Endothelial cell (in vitro differentiated cells): ENCODE results near the gene AP2A2. TPM values are rescaled to one million over a fixed set of nuclear protein-coding genes. Genes with fewer than 3 reads are reported as not detected.

ENCODE experiments used
- DNase-seq: peaks from one replicate; pipeline ENCODE4 v3.0.0; 2021; ENCODE audit warnings: low spot score
- H3K27ac Mint-ChIP-seq: one replicate; pipeline ENCODE4 v1.8.0; 2021; ENCODE audit warnings: mixed read lengths, inconsistent platforms; ENCODE audit not compliant: unreplicated experiment
- H3K27me3 Mint-ChIP-seq: one replicate; pipeline ENCODE4 v1.8.0; 2021; ENCODE audit warnings: mild to moderate bottlenecking, moderate library complexity, mixed read lengths, inconsistent platforms; ENCODE audit not compliant: unreplicated experiment
- H3K36me3 Mint-ChIP-seq: one replicate; pipeline ENCODE4 v1.8.0; 2021; ENCODE audit warnings: mild to moderate bottlenecking, low read depth, mixed read lengths, inconsistent platforms; ENCODE audit not compliant: unreplicated experiment
- H3K4me1 Mint-ChIP-seq: one replicate; pipeline ENCODE4 v1.8.0; 2021; ENCODE audit warnings: mild to moderate bottlenecking, mixed read lengths, inconsistent platforms; ENCODE audit not compliant: unreplicated experiment
- H3K4me3 Mint-ChIP-seq: one replicate; pipeline ENCODE4 v1.8.0; 2021; ENCODE audit warnings: mild to moderate bottlenecking, mixed read lengths, inconsistent platforms; ENCODE audit not compliant: unreplicated experiment
- H3K9me3 Mint-ChIP-seq: one replicate; pipeline ENCODE4 v1.8.0; 2021; ENCODE audit warnings: mixed read lengths, inconsistent platforms; ENCODE audit not compliant: unreplicated experiment
- CTCF ChIP-seq: fragments of 200-600 bp; sonication (generic); IDR thresholded peaks from one replicate; pipeline ENCODE4 v1.5.0; 2021; ENCODE audit warnings: antibody characterized with exemption; ENCODE audit not compliant: unreplicated experiment
- total RNA-seq: library from RNA; stranded (reverse); fragmentation: NEBNext Ultra II Directional; extraction: Animal tissue kit (Norgen Biotek cat#: 25700); gene quantifications from one replicate; pipeline ENCODE4 v1.2.1, GENCODE V29; 2021; ENCODE audit not compliant: unreplicated experiment

The AP2A2 gene
- total RNA-seq, 1 donor from 2014 or later, result 287 TPM

DNA sequence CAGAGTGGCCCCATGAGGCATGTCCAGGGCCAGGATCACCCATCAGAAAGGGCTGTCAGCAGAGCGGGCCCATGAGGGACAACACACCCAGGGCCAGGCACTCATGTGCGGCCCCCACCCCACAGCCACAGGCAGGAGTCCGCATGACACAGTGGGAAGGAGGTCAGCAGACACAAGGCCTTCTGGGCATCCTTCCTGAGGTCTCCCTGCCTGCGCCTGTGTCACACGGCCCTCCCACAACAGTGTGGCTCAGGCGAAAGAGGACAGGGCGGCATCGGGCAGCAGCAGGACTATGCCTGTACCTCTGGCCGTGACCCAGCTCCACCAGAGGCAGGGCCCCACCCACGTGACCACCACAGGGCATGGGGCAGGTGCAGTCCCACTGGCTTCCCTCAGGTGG is 42.1 kb upstream of the AP2A2 start:
- Mint-ChIP-seq H3K27me3 (peaks cover 13% of the 10 kb centered on the region), H3K4me1 (peaks cover 4% of the 10 kb centered on the region), H3K9me3 (no peaks in the 10 kb centered on the region), H3K27ac (no peak overlapping the region), H3K36me3 (peaks cover 25% of the 10 kb centered on the region), H3K4me3 (no peak overlapping the region)
- no peak for DNase-seq
- no peak for TF ChIP-seq CTCF

DNA sequence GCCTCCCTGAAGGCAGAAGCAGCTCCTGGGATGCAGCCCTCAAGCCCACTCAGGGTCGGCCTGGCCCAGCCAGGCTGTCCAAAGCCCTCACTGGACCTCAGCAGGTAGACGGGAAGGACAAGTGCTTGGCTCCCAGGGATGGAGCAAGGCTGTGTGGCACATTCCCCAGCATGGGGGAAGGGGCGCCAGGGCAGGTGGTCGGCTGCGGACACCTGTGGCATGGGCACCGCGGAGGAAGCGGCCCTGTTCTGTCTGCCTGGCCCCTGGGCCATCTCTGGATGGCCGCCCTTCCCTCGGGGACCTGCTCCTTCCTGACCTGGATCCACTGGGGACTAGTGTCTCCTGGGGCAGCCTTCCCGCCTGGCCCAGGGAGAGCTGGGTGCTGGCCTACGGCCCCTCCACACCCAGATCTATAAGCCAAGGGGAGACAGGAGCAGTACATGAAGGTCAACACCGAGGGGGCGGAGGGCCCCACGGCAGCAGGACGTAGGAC is 41.0 kb upstream of the AP2A2 start:
- H3K36me3 Mint-ChIP-seq, result peaks cover 20% of the 10 kb centered on the region
- no peak overlapping the region for H3K4me3 Mint-ChIP-seq
- TF ChIP-seq CTCF, result no peak
- H3K9me3 Mint-ChIP-seq, result no peaks in the 10 kb centered on the region
- peaks cover 4% of the 10 kb centered on the region for H3K4me1 Mint-ChIP-seq
- peaks cover 14% of the 10 kb centered on the region for H3K27me3 Mint-ChIP-seq
- no peak for DNase-seq
- H3K27ac Mint-ChIP-seq, result no peak overlapping the region

DNA sequence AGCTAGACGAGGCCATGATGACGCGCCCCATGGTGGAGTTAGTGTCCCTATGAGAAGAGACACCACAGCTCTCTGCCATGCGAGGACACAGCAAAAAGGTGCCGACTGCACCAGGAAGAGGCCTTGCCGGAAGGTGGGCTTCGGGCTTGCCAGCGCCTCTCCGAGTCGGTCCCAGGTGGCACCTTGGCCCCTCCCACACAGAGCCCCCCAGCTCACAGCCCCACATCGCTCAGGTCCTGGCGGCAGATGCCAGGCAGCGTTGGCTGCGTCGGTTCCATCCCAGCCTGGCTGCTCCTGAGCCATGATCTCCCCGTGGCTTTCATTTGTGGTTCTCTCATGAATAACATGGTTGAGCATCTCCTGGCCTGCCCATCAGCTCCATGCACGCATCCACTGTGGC is 39.1 kb upstream of the AP2A2 start:
- DNase-seq, result no peak
- peaks cover 6% of the 10 kb centered on the region for H3K4me1 Mint-ChIP-seq
- H3K4me3 Mint-ChIP-seq, result no peak overlapping the region
- H3K9me3 Mint-ChIP-seq, result no peaks in the 10 kb centered on the region
- TF ChIP-seq CTCF, result no peak
- peaks cover 15% of the 10 kb centered on the region for H3K36me3 Mint-ChIP-seq
- H3K27me3 Mint-ChIP-seq, result peaks cover 16% of the 10 kb centered on the region
- H3K27ac Mint-ChIP-seq, result no peak overlapping the region

DNA sequence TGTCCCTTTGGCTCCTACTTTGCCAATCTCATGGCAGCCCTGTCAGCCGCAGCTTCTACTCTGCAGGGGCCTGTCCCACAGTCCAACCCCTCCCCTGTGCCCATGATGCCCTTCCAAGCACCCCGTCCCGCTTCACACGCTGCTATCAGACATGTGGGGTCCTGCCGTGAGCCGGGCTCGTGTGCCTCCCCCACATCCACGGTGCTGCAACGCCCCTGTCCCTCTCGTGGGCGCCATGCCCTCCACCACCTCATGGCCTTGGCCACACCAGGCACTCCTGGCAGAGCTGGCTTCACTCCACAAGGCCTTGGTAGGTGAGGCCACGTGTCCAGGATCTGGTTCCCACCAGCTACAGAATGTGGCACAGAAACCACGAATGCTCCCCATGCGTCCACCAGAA is 38.1 kb upstream of the AP2A2 start:
- peaks cover 15% of the 10 kb centered on the region for H3K27me3 Mint-ChIP-seq
- no peaks in the 10 kb centered on the region for H3K9me3 Mint-ChIP-seq
- no peak for TF ChIP-seq CTCF

GRCh38 chr11:888310-889212 is 37.1 kb upstream of the AP2A2 start:
- DNase-seq, result no peak
- peaks cover 11% of the 10 kb centered on the region for H3K27me3 Mint-ChIP-seq
- peaks cover 2% of the 10 kb centered on the region for H3K4me1 Mint-ChIP-seq
- H3K27ac Mint-ChIP-seq, result no peak overlapping the region
- H3K9me3 Mint-ChIP-seq, result no peaks in the 10 kb centered on the region
- H3K4me3 Mint-ChIP-seq, result no peak overlapping the region
- peaks cover 8% of the 10 kb centered on the region for H3K36me3 Mint-ChIP-seq
- no peak for TF ChIP-seq CTCF

More for the DNA sequence above, 38.1 kb upstream of the AP2A2 start:
- Mint-ChIP-seq H3K4me1 (peaks cover 3% of the 10 kb centered on the region), H3K36me3 (peaks cover 9% of the 10 kb centered on the region), H3K27ac (no peak overlapping the region), H3K4me3 (peak overlapping the region; percentile 33)
- no peak for DNase-seq
